Bronchial smooth muscle cell (primary cell): ENCODE results near the gene PRKAA2. TPM values are rescaled to one million over a fixed set of nuclear protein-coding genes. Genes with fewer than 3 reads are reported as not detected.

Source experiments
- total RNA-seq: library from RNA; depleted of rRNA; stranded (reverse); fragments of >200 nt; gene quantifications from 2 replicates; pipeline ENCODE4 v1.2.1, GENCODE V29; 2014

PRKAA2 gene
- total RNA-seq, result 0.69 and 1.1 TPM in 2 replicates

GRCh38 chr1:56644919-56645676, at the start of gene PRKAA2:
Gene PRKAA2, plus strand, starts transcription at chr1:56645314. Its CDS starts 74 bp downstream, at chr1:56645388.

Other genes starting within 250 kb of the PRKAA2 start
- gene PLPP3, start 65.8 kb upstream of the PRKAA2 start, total RNA-seq, result 314 and 435 TPM in 2 replicates
- gene FYB2, start 174.1 kb downstream of the PRKAA2 start, total RNA-seq, result not detected in 2 replicates
- not detected in 2 replicates for gene C8A, start 209.5 kb downstream of the PRKAA2 start, total RNA-seq